ENCODE data around the gene APOL3.
"Not testable (repeated sequence)": the region's sequence is repeated elsewhere in the genome, so short reads cannot be mapped to it uniquely, and the experiment has no call there.

Gene APOL3

DNA sequence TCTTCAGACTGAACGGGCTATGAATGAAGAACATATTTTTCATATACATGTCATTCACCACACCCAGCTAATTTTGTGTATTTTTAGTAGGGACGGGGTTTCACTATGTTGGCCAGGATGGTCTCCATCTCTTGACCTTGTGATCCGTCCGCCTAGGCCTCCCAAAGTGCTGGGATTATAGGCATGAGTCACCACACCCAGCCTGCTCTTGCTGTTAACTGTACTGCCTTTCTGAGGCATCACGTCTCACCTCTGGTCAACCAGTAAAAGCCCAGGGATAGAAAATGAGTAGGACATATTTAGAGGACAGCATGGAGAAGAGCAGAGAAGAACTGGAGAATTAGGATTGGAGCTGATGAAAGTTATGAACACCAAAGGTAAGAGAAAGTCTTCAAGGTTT lies 55.6 kb downstream of the APOL3 start:
- TF ChIP-seq, protein P1, sequence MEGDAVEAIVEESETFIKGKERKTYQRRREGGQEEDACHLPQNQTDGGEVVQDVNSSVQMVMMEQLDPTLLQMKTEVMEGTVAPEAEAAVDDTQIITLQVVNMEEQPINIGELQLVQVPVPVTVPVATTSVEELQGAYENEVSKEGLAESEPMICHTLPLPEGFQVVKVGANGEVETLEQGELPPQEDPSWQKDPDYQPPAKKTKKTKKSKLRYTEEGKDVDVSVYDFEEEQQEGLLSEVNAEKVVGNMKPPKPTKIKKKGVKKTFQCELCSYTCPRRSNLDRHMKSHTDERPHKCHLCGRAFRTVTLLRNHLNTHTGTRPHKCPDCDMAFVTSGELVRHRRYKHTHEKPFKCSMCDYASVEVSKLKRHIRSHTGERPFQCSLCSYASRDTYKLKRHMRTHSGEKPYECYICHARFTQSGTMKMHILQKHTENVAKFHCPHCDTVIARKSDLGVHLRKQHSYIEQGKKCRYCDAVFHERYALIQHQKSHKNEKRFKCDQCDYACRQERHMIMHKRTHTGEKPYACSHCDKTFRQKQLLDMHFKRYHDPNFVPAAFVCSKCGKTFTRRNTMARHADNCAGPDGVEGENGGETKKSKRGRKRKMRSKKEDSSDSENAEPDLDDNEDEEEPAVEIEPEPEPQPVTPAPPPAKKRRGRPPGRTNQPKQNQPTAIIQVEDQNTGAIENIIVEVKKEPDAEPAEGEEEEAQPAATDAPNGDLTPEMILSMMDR (IDR thresholded peaks at IDR 0.05; ENCODE audit: low read depth, low read length, missing control alignments): no peak
- DNase-seq (ENCODE audit: low read depth): no peak
- in situ Hi-C loops (cut with HindIII; ENCODE audit: low sequenced_read_pairs): no loop called here
- H3K4me3 ChIP-seq (ENCODE audit: low read depth, low read length): no peak overlapping the region

GRCh38 chr22:36104435-36104834 lies 56.1 kb downstream of the APOL3 start:
- TF ChIP-seq, protein P1 (IDR thresholded peaks at IDR 0.05; ENCODE audit: low read depth, low read length, missing control alignments): peak; percentile 23
- no peak for DNase-seq (ENCODE audit: low read depth)
- H3K4me3 ChIP-seq (ENCODE audit: low read depth, low read length): no peak overlapping the region
- in situ Hi-C loops (cut with HindIII; ENCODE audit: low sequenced_read_pairs): no loop called here

DNA sequence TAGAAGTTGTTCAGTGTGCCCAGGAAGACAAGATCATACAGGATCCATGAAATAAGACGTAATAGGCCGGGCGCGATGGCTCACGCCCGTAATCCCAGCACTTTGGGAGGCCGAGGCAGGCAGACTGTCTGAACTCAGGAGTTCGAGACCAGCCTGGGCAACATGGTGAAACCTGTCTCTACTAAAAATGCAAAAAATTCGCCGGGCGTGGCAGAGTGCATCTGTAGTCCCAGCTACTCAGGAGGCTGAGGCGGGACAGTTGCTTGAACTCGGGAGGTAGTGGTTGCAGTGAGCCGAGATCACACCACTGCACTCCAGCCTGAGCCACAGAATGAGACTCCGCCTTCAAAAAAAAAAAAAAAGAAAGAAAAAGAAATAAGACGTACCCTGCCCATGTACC lies 56.7 kb downstream of the APOL3 start:
- no peak for DNase-seq (ENCODE audit: low read depth)
- no peak overlapping the region for H3K4me3 ChIP-seq (ENCODE audit: low read depth, low read length)
- TF ChIP-seq, protein P1 (IDR thresholded peaks at IDR 0.05; ENCODE audit: low read depth, low read length, missing control alignments): no peak
- in situ Hi-C loops (cut with HindIII; ENCODE audit: low sequenced_read_pairs): no loop called here

DNA sequence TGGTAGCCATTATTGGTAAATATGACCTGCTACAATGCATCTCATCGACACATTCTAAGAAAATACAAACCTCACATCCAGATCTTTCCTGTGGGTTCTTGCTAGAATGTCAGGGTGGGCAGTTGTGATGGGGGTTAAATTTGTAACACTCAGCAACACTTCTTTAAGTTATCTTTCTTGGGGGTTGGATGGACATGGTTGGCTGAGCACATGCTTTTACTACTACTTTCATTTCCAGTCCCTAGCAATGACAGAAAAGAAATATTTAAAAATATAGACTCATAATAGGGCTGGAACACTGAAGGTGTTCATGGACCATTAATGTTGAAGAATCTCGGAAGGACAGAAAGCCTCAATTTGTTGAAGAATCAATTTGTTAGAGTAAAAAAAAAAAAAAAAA lies 57.6 kb downstream of the APOL3 start:
- in situ Hi-C loops (cut with HindIII; ENCODE audit: low sequenced_read_pairs): no loop called here

DNA sequence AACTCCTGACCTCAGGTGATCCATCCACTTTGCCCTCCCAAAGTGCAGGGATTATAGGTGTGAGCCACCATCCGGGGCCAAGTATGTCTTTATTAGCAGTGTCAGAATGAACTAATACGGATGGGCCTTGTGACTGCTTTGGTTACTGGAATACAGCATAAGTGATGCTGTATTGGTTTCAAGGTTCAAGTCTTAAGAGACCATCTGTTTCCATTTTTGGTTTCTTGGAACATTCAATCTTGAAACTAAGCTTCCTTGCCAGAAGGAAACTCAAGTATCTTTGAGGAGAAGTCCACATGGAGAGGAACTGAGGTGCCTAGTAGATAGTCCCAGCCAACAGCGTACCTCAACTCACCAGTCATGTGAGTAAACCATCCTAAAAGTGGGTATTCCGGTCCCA lies 58.8 kb downstream of the APOL3 start:
- DNase-seq (ENCODE audit: low read depth): no peak
- in situ Hi-C loops (cut with HindIII; ENCODE audit: low sequenced_read_pairs): no loop called here
- no peak overlapping the region for H3K4me3 ChIP-seq (ENCODE audit: low read depth, low read length)
- TF ChIP-seq, protein P1 (IDR thresholded peaks at IDR 0.05; ENCODE audit: low read depth, low read length, missing control alignments): no peak

More for the DNA sequence above, 57.6 kb downstream of the APOL3 start:
- TF ChIP-seq, protein P1 (IDR thresholded peaks at IDR 0.05; ENCODE audit: low read depth, low read length, missing control alignments): no peak
- H3K4me3 ChIP-seq (ENCODE audit: low read depth, low read length): no peak overlapping the region
- DNase-seq (ENCODE audit: low read depth): no peak

DNA sequence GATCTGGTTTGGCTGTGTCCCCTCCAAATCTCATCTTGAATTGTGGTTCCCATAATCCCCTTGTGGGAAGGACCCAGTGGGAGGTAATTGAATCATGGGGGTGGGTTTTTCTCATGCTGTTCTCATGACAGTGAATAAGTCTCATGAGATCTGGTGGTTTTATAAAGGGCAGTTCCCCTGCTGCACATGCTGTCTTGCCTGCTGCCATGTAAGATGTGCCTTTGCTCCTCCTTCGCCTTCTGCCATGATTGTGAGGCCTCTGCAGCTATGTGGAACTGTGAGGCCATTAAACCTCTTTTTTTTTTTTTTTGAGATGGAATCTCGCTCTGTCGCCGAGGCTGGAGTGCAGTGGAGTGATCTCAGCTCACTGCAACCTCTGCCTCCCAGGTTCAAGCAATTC lies 59.6 kb downstream of the APOL3 start:
- DNase-seq (ENCODE audit: low read depth); in situ Hi-C loops (cut with HindIII; ENCODE audit: low sequenced_read_pairs); H3K4me3 ChIP-seq (ENCODE audit: low read depth, low read length): not testable (repeated sequence)

DNA sequence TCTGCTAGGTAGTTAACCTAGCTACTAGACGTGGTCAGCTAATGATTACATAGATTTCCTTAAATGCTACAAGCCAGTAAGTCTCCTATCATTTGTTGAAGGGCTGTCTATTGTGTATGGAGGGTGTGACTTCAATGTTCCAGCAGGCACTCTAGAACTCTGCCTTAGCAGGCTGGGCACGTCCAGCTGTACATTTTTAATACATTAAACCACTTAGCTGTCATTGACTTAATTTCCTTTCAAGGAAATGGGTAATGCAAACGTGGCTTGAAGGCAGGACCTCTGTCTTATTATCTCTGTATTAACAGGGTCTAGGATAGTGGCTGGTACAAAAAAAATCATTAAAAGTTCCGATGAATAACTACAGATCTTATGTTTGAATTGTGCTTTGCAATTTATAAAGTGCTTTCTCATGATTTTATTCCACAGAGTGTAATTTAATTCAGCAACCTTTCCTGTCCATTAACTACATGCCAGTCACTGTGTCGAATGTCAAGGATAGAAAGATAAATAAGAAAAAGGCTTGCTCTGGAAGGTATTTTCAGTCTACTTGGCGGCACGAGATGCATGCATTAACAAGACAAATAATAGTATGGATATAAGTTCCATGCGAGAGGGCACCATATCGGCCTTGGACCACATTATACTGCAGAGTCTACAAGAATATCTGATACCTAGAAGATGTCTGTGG lies 60.3 kb downstream of the APOL3 start:
- TF ChIP-seq, protein P1 (IDR thresholded peaks at IDR 0.05; ENCODE audit: low read depth, low read length, missing control alignments): no peak
- no peak for DNase-seq (ENCODE audit: low read depth)
- H3K4me3 ChIP-seq (ENCODE audit: low read depth, low read length): no peak overlapping the region
- in situ Hi-C loops (cut with HindIII; ENCODE audit: low sequenced_read_pairs): no loop called here

DNA sequence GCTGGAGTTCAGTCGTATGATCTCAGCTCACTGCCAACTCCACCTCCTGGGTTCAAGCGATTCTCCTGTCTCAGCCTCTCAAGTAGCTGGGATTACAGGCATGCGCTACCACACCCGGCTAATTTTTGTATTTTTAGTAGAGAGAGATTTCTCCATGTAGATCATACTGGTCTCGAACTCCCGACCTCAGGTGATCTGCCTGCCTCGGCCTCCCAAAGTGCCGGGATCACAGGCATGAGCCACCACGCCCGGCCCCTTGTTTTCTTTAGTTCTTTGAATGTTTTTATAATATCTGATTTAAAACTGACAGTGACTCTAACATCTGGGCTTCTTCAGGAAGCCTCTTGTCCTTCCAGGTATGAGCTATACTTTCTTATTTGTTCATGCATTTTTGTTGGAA lies 61.0 kb downstream of the APOL3 start:
- in situ Hi-C loops (cut with HindIII; ENCODE audit: low sequenced_read_pairs); DNase-seq (ENCODE audit: low read depth): not testable (repeated sequence)

More for the DNA sequence above, 61.0 kb downstream of the APOL3 start:
- not testable (repeated sequence) for H3K4me3 ChIP-seq (ENCODE audit: low read depth, low read length)

Measured in astrocyte of the cerebellum (primary cell).